NCI-H748 (cell line): ENCODE data around the gene LIPG.
A peak's percentile ranks its signal among the peaks of the same experiment; 100 is the strongest.

ENCODE experiments used
- DNase-seq: peaks from one replicate; lab custom pipeline; 2025; ENCODE audit not compliant: unreplicated experiment; lab: John Stamatoyannopoulos, UW

The LIPG gene

GRCh38 chr18:49610022-49610445 is 48.2 kb downstream of the LIPG start:
- no peak for DNase-seq

DNA sequence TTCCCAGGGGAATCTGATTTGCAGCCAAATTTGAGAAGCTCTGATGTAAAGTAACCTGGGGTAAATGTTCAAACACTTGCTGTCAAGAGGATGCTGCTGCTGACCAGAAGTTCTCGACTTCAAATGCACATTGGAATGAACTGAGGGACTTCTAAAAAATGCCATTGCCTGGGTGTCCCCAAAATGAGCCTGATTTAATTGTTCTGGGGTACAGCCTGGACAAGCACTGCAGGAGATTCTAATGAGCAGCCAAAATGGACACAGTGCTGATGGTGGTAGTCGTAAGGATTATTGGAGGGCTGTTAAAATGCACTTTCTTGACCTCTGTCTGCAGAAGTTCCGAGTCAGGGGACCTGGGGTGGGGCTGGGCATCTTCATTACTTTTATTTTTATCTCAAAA is 49.5 kb downstream of the LIPG start:
- DNase-seq, result no peak

- DNase-seq, result no peak
Measured at GRCh38 chr18:49612515-49613033, 50.7 kb downstream of the LIPG start.

DNA sequence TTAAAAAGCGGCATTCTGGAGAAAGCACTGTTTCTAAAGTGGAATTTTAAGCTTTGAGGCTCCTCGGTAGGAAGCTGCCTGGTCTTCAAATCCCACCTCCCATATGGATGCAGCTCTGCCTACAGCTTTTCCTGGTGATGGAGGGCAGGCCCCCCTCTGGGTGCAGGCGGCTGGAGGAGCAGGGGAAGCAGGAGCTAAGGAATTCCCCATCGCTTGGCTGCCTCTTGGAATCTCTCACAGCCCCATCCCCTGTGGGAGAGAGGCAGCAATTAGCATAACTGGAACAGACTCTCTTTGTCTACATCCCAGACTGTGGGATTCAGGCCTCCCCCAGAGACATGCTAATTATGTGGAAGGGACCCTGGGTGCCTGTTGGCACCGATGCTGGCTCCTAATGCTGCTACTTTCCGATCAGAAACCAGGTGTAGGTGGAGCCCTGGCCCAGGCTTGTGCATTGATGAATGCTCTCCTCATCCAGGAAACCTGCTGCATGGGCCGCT is 51.3 kb downstream of the LIPG start:
- peak; percentile 80 for DNase-seq

GRCh38 chr18:49613641-49614151 is 51.8 kb downstream of the LIPG start:
- DNase-seq, result peak; percentile 91

GRCh38 chr18:49616618-49617328 is 54.9 kb downstream of the LIPG start:
- no peak for DNase-seq

GRCh38 chr18:49617329-49617695 is 55.5 kb downstream of the LIPG start:
- DNase-seq, result no peak

DNA sequence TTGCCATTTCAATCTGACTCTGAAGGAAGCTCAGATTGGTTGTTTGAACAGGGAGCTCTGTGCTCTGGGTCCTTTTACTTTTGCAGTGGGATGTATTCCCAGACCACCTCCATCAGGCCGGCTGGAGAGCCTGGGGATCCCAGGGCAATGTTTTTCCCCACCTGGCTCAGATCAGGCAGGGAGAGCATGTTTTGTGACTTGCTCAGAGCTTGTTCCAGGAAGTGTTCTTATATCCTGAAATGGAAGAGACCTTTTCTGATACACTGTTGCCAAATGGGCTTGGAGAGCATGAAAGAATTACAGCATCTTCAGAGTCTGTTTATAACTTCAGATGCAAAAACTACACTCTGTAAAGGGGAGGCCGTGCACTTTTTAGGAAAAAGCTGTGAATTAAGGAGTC is 56.0 kb downstream of the LIPG start:
- no peak for DNase-seq

DNA sequence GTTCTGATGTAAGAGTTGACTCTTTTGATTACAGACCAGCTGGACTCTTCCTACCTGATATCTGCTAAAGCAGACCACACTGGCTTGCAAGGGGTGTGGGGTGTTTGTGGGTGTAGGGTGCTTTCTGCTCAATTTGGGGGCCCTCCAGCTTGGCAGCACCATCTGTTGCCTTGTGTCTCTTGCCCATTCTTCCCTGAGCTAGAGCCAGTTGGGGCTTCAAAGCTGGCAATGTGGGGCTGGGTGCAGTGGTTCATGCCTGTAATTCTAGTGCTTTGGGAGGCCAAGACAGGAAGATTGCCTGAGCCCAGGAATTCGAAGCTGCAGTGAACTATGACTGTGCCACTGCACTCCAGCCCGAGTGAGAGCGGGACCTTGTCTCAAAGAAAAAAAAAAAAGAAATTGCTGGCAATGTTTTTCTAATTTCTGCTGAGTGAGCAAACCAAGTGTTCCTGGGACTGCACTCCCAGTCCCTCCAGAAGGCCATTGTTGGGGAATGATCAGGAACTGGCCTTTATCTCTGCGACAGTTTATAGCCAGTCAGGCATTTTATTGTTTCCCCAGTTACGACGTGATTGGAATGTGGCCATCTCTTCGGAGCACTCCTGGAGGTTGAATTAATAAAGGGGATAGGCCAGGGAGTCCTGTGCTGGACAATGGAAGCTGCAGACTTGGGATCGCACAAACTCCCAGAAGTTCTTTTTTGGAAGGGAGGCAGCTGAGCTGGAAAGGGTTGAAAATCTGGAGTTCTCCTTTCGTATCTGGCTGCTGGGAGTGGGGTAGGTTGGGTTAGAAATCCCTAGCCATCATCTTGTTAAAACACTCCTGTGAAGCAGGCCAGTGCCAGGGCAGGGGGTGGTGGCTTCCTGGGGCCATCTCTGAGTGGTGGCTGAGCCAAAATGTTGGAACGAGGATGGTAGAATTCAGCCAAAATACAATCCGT is 57.2 kb downstream of the LIPG start:
- no peak for DNase-seq

DNA sequence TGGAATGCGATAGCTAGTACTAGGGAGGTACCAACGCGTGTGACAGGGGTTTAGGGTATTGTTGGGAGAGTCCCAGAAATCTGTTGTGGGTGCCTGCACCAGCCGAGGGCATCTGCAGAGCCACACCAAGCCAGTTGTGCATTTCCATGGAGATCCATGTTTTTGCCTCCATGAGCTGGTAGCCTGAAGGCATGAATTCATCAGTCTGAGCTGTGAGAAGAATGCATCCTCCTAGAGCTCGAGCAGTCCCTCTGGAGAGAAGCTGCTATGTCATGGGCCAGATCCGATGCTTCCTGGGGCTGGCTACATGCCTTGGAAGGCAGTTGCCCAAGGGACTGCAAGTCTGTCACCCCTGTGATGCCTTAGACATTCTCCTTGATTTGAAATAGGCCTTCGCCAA is 57.9 kb downstream of the LIPG start:
- DNase-seq, result no peak

- no peak for DNase-seq
Measured at GRCh38 chr18:49621301-49621700, 59.4 kb downstream of the LIPG start.

DNA sequence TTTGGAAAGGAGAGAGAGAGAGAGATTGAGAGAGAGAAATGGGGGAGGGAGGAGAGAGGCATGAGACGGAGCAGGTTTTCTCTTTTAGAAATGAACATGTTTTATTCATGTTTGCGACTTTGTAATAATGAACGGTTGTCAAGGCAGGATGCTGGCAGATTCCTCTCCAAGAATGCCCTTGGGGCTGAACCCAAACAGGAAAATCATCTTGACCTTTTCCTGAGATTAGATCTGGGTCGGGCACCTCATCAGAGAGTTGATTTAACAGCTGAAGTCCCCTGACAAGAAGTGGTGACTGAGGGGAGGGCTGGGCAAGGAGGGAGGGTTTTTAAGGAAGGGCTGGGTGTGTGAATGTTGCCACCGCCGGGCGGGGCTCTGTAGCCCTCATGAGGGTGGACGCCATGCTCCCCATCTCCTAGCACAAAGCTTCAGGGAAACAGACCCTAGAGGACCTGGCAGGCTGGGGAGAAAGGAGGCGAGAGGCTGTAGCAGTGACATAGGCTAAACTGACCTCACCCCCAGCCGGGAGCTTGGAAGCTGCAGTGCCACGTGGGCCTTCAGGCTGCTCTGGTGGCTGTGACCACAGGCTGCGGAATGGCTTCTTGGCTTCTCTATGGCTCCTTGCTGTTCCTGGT is 60.0 kb downstream of the LIPG start:
- no peak for DNase-seq

DNA sequence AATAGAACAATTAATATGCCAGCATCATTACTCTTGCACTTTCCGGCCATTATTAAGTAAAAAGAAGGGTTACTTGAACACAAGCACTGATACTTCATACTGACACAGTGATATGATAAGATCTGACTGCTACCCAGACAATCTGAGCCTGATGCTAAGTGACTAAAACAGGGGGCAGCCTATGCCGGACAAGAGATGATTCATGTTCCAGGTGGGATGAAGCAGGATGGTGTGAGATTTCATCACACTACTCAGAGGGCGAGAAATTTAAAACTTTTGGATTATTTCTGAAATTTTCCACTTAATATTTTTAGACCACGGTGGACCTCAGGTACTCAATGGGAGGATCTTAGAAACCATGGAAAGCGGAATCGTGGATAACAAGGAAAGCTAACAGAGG is 61.7 kb downstream of the LIPG start:
- DNase-seq, result no peak

DNA sequence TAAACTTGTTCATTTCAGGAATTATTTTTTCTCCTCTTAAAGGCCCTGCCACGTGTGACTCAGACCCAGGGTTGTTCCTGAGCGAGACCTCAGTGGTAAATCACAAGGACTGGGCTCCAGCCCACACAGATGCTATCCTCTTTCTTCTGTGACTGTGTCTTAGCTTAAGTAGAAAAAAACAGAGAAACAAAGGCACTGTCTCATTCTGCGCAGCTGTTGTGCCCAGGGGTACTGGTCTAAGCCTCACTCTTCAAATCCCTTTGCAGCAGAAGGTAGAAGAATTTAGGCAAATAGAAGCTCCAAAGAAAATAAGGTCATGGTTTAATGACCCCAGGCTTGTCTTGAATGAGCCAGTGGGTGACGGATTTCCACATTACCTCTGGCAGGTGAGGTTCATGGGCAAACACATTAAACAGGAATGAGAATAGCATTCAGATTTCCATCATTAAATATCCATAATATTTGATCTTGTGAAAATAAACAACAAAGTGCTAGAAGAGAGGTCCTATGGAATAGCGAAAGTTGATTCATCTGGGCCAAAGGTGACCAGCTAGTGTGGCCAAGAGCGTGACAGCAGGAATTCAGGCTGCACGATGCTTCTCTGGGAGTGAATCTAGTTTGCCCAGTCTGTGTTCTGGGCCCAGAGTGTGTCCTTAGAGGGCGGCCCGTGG is 63.3 kb downstream of the LIPG start:
- no peak for DNase-seq

GRCh38 chr18:49626842-49627467 is 65.1 kb downstream of the LIPG start:
- no peak for DNase-seq

DNA sequence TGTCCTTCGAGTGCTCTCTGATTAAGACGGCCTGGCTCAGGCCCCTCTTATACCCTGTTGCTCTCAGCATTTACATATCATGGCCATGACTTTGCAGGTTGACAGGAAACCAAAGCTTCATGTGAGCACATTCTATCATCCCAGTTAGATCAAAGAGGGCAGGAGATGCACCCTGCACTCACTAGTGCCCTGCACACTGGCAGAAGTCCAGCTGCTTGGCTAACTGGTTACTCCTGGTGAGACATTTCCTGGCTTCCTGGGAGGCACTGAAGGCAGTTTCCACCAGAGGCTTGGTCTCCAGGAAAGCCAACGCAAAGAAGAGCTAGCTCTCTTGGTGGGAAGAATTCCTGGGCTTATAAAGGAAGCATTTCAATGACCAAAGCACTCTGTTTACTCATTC is 66.3 kb downstream of the LIPG start:
- no peak for DNase-seq

DNA sequence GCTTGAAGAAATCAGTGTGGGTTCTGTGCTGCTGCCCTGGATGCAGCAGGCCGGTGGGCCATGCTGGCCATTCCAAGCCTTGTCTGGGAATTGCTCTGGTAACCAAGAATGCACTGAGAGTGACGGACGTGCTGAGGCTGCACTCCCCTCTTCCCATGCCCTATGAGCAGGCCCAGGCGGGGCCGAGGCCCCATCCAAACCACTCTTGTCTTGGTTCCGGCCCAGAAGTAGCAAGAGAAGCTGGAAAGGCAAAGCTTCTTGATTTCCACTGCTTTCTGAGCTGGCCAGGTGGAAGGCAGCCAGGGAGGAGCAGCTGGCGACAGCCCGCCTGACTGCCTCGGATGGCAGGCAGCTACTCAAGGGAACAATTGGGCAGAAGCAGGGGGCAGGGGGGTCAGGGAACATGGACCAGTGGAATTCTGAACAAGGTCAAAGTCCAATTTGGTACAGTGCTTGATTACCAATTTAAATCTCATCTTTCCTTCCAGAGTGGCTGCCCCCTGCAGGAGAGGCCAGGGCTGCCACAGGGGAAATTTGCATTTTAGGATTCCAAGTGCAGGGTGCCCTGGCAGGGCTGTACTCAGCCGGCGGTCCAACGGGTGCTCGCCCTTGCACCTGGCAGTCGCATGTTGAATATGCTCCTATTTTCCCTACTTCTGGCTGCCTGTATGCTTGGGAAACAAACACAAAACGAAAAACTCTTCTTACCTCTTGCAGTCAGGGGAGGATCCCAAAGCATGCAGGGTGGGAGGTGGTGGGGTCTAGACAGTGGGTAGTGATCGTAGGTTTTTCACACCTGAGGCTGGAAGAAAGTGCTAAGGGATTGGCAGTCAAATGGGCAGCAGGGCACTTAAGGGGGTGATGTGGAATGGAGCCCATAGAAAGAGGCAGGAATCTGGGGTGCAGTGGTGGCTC is 67.3 kb downstream of the LIPG start:
- no peak for DNase-seq

GRCh38 chr18:49630246-49630699 is 68.4 kb downstream of the LIPG start:
- DNase-seq, result no peak
